A549 (cell line): ENCODE data around the gene WIF1. TPM values are rescaled to one million over a fixed set of nuclear protein-coding genes. Genes with fewer than 3 reads are reported as not detected.

ENCODE experiments used
- ATAC-seq, 2 experiments: fragments of 200-7000 bp in 1 of 2; fragments of >200 bp in 1 of 2; cut with Nextera tagmentation in 1 of 2; cut with Tn5 transposase in 1 of 2; 3 replicates each; pipeline versions ENCODE4 v1.8.0 to v1.9.1; 2018 to 2020; ENCODE audit warnings: mild to moderate bottlenecking in 1 of 2, moderate library complexity in 1 of 2
- CTCF ChIA-PET: fragments of 300-600 bp; sonication (Branson Sonifier 250); formaldehyde crosslinking; extraction: SDS; loops from one replicate; lab custom pipeline; 2021; ENCODE audit warnings: antibody characterized with exemption, inconsistent platforms; lab: Yijun Ruan, JAX
- POLR2A ChIA-PET: fragments of 350-600 bp; formaldehyde crosslinking; extraction: SDS; loops from one replicate; lab custom pipeline; 2021; ENCODE audit warnings: antibody characterized with exemption, inconsistent platforms; lab: Yijun Ruan, JAX
- DNase-seq, 2 experiments: peaks; one replicate each; pipeline versions ENCODE4 v3.0.0 to v3.0.0-alpha.2; 2011 to 2016; ENCODE audit warnings: low read depth in 1 of 2, low spot score in 1 of 2
- FAIRE-seq: peaks from 2 replicates; lab custom pipeline; 2011; peaks lifted over from hg19 to GRCh38; lab: Jason Lieb, UNC
- H3K27ac ChIP-seq, 2 experiments: fragments of >200 bp; sonication (Bioruptor Twin); formaldehyde crosslinking; 3 replicates each; pipeline ENCODE4 v1.5.1; 2016 to 2017
- H3K4me1 ChIP-seq: fragments of >200 bp; sonication (Bioruptor Twin); formaldehyde crosslinking; 3 replicates; pipeline ENCODE4 v1.6.1; 2016
- H3K4me2 ChIP-seq: fragments of >200 bp; sonication (Bioruptor Twin); formaldehyde crosslinking; 3 replicates; pipeline ENCODE4 v1.6.1; 2016
- H3K4me3 ChIP-seq: fragments of >200 bp; sonication (Bioruptor Twin); formaldehyde crosslinking; 3 replicates; pipeline ENCODE4 v1.5.1; 2016
- H3K9me3 ChIP-seq: fragments of >200 bp; sonication (Bioruptor Twin); formaldehyde crosslinking; 3 replicates; pipeline ENCODE4 v1.6.1; 2016
- CTCF ChIP-seq: fragments of >200 bp; sonication (Bioruptor Twin); formaldehyde crosslinking; IDR thresholded peaks from 3 replicates; pipeline ENCODE4 v1.5.1; 2016
- ELK1 ChIP-seq: fragments of 150-350 bp; IDR thresholded peaks from 2 replicates; pipeline ENCODE4 v1.6.1; 2014; ENCODE audit warnings: low read depth, mild to moderate bottlenecking, low read length
- FOXS1 ChIP-seq: fragments of 250-450 bp; sonication (Bioruptor Pico); IDR thresholded peaks from 2 replicates; pipeline ENCODE4 v1.5.0; 2020; ENCODE audit warnings: mild to moderate bottlenecking, moderate library complexity
- JUN ChIP-seq, 2 experiments: fragments of >200 bp; sonication (Bioruptor Twin); formaldehyde crosslinking; IDR thresholded peaks; 2 replicates in 1 of 2; 3 replicates in 1 of 2; pipeline ENCODE4 v1.6.1; 2016 to 2017
- JUNB ChIP-seq: fragments of >200 bp; sonication (Bioruptor Twin); formaldehyde crosslinking; IDR thresholded peaks from 2 replicates; pipeline ENCODE4 v1.6.1; 2016
- KDM1A ChIP-seq: fragments of 200-600 bp; sonication (generic); IDR thresholded peaks from 2 replicates; pipeline ENCODE4 v1.6.1; 2016; ENCODE audit warnings: low read depth, mild to moderate bottlenecking
- MAFK ChIP-seq: fragments of 450-650 bp; IDR thresholded peaks from 2 replicates; pipeline ENCODE4 v1.6.1; 2014; ENCODE audit not compliant: partially characterized antibody
- NFE2L2 ChIP-seq: fragments of 150-350 bp; conservative IDR thresholded peaks from 2 replicates; pipeline ENCODE4 v1.6.1; 2014; ENCODE audit warnings: low read length
- NPAS2 ChIP-seq: fragments of 250-450 bp; sonication (Bioruptor Pico); IDR thresholded peaks from 2 replicates; pipeline ENCODE4 v1.8.0; 2022; ENCODE audit warnings: mild to moderate bottlenecking, moderate library complexity, borderline replicate concordance
- PBX3 ChIP-seq: IDR thresholded peaks from 2 replicates; pipeline ENCODE4 v1.6.1; 2012
- PHF8 ChIP-seq: fragments of 200-600 bp; sonication (generic); IDR thresholded peaks from 2 replicates; pipeline ENCODE4 v1.6.1; 2016; ENCODE audit warnings: low read depth, mild to moderate bottlenecking, antibody characterized with exemption, moderate library complexity, borderline replicate concordance
- POLR2AphosphoS2 ChIP-seq: conservative IDR thresholded peaks from 2 replicates; pipeline ENCODE4 v1.6.1; 2012; ENCODE audit warnings: low read length, improper control_type of control experiment, inconsistent platforms
- RNF2 ChIP-seq: fragments of 200-600 bp; sonication (generic); IDR thresholded peaks from 2 replicates; pipeline ENCODE4 v1.6.1; 2016; ENCODE audit warnings: low read depth, mild to moderate bottlenecking, antibody characterized with exemption, moderate library complexity, borderline replicate concordance
- TFCP2L1 ChIP-seq: fragments of 250-450 bp; sonication (Bioruptor Pico); IDR thresholded peaks from 2 replicates; pipeline ENCODE4 v1.5.0; 2021; ENCODE audit warnings: mild to moderate bottlenecking
- USF2 ChIP-seq: fragments of 450-650 bp; IDR thresholded peaks from 2 replicates; pipeline ENCODE4 v1.6.1; 2014; ENCODE audit warnings: antibody characterized with exemption
- ZC3H11A ChIP-seq: fragments of 450-650 bp; IDR thresholded peaks from 2 replicates; pipeline ENCODE4 v1.6.1; 2014; ENCODE audit warnings: antibody characterized with exemption, mild to moderate bottlenecking
- ZNF302 ChIP-seq: fragments of 250-450 bp; sonication (Bioruptor Pico); IDR thresholded peaks from 2 replicates; pipeline ENCODE4 v1.9.0; 2021; ENCODE audit warnings: inconsistent platforms, mild to moderate bottlenecking, moderate library complexity
- WGBS: methylation state at CpG from one replicate; pipeline ENCODE4 v1.1.6; 2017; ENCODE audit errors: missing lambda C conversion rate; 5-methylcytosine and 5-hydroxymethylcytosine counted together
- polyA plus RNA-seq, 4 experiments: library from polyadenylated mRNA; depleted of rRNA in 3 of 4; stranded (reverse); fragments of >200 nt; fragmentation: RNase III in 1 of 4; extraction: RNeasy Plus Mini Kit Qiagen cat#74134 plus additional on column Dnase treatment in 1 of 4; gene quantifications; 2 replicates in 3 of 4; 3 replicates in 1 of 4; pipeline ENCODE4 v1.2.3, GENCODE V29; 2011 to 2017

Gene WIF1
- polyA plus RNA-seq, 2 of the 4 experiments (the other 2 are of a cell fraction): not detected

- TF ChIP-seq JUN (IDR thresholded peaks at IDR 0.05): no peak
Observed at GRCh38 chr12:65140738-65141137, 19.6 kb upstream of the WIF1 start (continued).

- POLR2A ChIA-PET: no interaction called here
- TF ChIP-seq POLR2AphosphoS2: no peak
- TF ChIP-seq TFCP2L1 (CRISPR knock-in tag): no peak
- TF ChIP-seq ZC3H11A: no peak
- no peak for TF ChIP-seq FOXS1 (CRISPR knock-in tag)
- TF ChIP-seq JUNB: no peak
- no peak for TF ChIP-seq ZNF302 (CRISPR knock-in tag)
- no peak for TF ChIP-seq USF2
- TF ChIP-seq RNF2: no peak
- TF ChIP-seq PHF8: no peak
- no peak overlapping the region for H3K27ac ChIP-seq
- CTCF ChIA-PET: no interaction called here
- DNase-seq: no peak
- peaks cover 8% of the 10 kb centered on the region; the same call in 1 of the 3 replicates for H3K9me3 ChIP-seq
- H3K4me3 ChIP-seq: no peak overlapping the region
- no peak overlapping the region for H3K4me2 ChIP-seq
- WGBS: 0% methylated on average over 1 of the region's 1 CpG
- no peak for FAIRE-seq
- no peaks in the 10 kb centered on the region for H3K4me1 ChIP-seq
- ATAC-seq: no peak
Observed at GRCh38 chr12:65139389-65139788, 18.3 kb upstream of the WIF1 start.

- CTCF ChIA-PET: interaction anchor here (0.9 to 4.2 kb wide), 5 partner anchors 12 to 332 kb away, joined by 3 to 26 read pairs (median 3); partner anchors contain the start of gene WIF1
- ATAC-seq: no peak
Observed at GRCh38 chr12:65133879-65134278, 12.8 kb upstream of the WIF1 start.

More at GRCh38 chr12:65133879-65134278, 12.8 kb upstream of the WIF1 start:
- Histone ChIP-seq H3K4me3 (no peak overlapping the region), H3K4me2 (no peak overlapping the region)
- FAIRE-seq: no peak
- TF ChIP-seq KDM1A (no peak), NPAS2 (CRISPR knock-in tag) (no peak), MAFK (no peak), RNF2 (no peak), ELK1 (no peak), CTCF (no peak), NFE2L2 (no peak), PHF8 (no peak), PBX3 (no peak)
- TF ChIP-seq, all 56 proteins: peak for 0
- no peak overlapping the region for H3K27ac ChIP-seq
- H3K9me3 ChIP-seq: peaks cover 8% of the 10 kb centered on the region; the same call in 1 of the 3 replicates
- DNase-seq: no peak
- no peaks in the 10 kb centered on the region for H3K4me1 ChIP-seq
- POLR2A ChIA-PET: no interaction called here
